ENCODE results near the gene SCAMP2. TPM values are rescaled to one million over a fixed set of nuclear protein-coding genes. Genes with fewer than 3 reads are reported as not detected.

SCAMP2 gene
- total and polyA plus RNA-seq, 2 of the 13 experiments (the other 11 are each of a cell fraction or from before 2014, with no cell fraction given) = 34.8 to 121 TPM

GRCh38 chr15:74843445-74843828, 29.7 kb downstream of the SCAMP2 start (continued):
- no peak for TF ChIP-seq ZNF382 (CRISPR knock-in tag; IDR thresholded peaks at IDR 0.05; ENCODE audit: borderline replicate concordance)
- TF ChIP-seq ZNF180 (CRISPR knock-in tag; IDR thresholded peaks at IDR 0.05; ENCODE audit: borderline replicate concordance, low read depth) = no peak
- no peak for TF ChIP-seq ZNF253 (CRISPR knock-in tag; IDR thresholded peaks at IDR 0.05; ENCODE audit: borderline replicate concordance)
- TF ChIP-seq ZHX1 (CRISPR knock-in tag; IDR thresholded peaks at IDR 0.05; ENCODE audit: low read depth) = no peak
- no peak for TF ChIP-seq ZNF672 (CRISPR knock-in tag; IDR thresholded peaks at IDR 0.05)
- TF ChIP-seq ZBTB40 (IDR thresholded peaks at IDR 0.05) = no peak
- no peak for TF ChIP-seq ZBTB40 (CRISPR knock-in tag; IDR thresholded peaks at IDR 0.05)
- no peak for TF ChIP-seq ZNF33B (CRISPR knock-in tag; IDR thresholded peaks at IDR 0.05)
- no peak for TF ChIP-seq AHR (CRISPR knock-in tag; IDR thresholded peaks at IDR 0.05)
- TF ChIP-seq ZNF274 (CRISPR knock-in tag; IDR thresholded peaks at IDR 0.05) = 0 out of 2 replicates have a peak, but pooled peaks have one; percentile 4
- peak; percentile 11; the same call in 1 of the 2 replicates for TF ChIP-seq ZNF501 (CRISPR knock-in tag; IDR thresholded peaks at IDR 0.05)
- TF ChIP-seq NFKBIZ (CRISPR knock-in tag; IDR thresholded peaks at IDR 0.05) = 0 out of 2 replicates have a peak, but pooled peaks have one; percentile 1
- no peak for TF ChIP-seq TEF (CRISPR knock-in tag; IDR thresholded peaks at IDR 0.05)
- no peak for TF ChIP-seq FOXA1 (IDR thresholded peaks at IDR 0.05)
- no peak for TF ChIP-seq FOXA1 (CRISPR knock-in tag; IDR thresholded peaks at IDR 0.05)
- no peak for TF ChIP-seq BCL3 (CRISPR knock-in tag; IDR thresholded peaks at IDR 0.05)
- no peak for TF ChIP-seq FLYWCH1 (CRISPR knock-in tag; IDR thresholded peaks at IDR 0.05)

All from HepG2 (cell line).